ENCODE results near the gene LCN1.
"Not testable (repeated sequence)": the region's sequence is repeated elsewhere in the genome, so short reads cannot be mapped to it uniquely, and the experiment has no call there.

Gene LCN1

DNA sequence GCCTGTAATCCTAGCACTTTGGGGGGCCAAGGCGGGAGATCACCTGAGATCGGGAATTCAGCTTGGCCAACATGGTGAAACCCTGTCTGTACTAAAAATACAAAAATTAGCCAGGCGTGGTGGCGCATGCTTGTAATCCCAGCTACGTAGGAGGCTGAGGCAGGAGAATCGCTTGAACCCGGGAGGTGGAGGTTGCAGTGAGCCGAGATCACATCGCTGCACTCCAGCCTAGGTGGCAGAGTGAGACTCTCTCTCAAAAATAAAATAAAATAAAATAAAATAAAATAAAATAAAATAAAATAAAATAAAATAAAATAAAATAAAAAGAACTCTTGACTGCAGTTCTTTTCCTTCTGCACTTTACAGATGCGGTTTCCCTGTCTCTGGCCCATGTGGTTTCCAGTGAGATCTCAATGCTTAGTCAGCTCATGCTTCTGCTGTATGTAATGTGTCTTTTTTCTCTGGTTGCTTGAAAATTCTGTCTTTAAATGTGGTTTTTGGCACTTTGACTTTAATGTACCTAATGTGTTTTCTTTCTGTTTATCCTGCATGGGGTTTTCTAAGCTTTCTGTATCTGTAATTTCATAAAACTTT lies 7.7 kb downstream of the LCN1 start:
- H3K4me1 ChIP-seq; H3K4me3 ChIP-seq; H3K9me3 ChIP-seq; DNase-seq (ENCODE audit: low spot score in 2 of 2); H3K36me3 ChIP-seq (replicated peaks); in situ Hi-C loops (cut with MboI; ENCODE audit: low sequenced_read_pairs); H3K27me3 ChIP-seq (ENCODE audit: low read depth): not testable (repeated sequence)

DNA sequence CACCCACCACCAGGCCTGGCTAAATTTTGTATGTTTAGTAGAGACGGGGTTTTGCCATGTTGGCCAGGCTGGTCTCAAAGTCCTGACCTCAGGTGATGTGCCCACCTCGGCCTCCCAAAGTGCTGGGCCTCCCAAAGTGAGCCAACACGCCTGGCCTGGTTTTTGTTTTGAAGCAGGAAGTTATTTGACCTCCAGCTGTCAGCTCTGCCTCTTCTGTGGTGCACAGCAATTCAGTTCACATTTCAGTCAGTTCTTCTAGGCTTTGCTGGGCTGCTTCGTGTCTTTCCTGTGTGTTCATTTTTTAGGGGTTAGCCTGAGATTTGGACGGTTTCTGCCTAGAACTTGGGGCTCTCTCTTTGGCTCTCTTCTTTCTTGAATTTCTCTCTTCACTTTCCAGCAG lies 8.9 kb downstream of the LCN1 start:
- H3K4me3 ChIP-seq = no peak overlapping the region
- no peaks in the 10 kb centered on the region for H3K9me3 ChIP-seq
- H3K4me1 ChIP-seq = no peaks in the 10 kb centered on the region
- DNase-seq (ENCODE audit: low spot score in 2 of 2) = no peak
- H3K27me3 ChIP-seq (ENCODE audit: low read depth) = no peaks in the 10 kb centered on the region; the same call in 1 of the 2 replicates
- in situ Hi-C loops (cut with MboI; ENCODE audit: low sequenced_read_pairs) = no loop called here
- H3K36me3 ChIP-seq (replicated peaks) = no peaks in the 10 kb centered on the region

DNA sequence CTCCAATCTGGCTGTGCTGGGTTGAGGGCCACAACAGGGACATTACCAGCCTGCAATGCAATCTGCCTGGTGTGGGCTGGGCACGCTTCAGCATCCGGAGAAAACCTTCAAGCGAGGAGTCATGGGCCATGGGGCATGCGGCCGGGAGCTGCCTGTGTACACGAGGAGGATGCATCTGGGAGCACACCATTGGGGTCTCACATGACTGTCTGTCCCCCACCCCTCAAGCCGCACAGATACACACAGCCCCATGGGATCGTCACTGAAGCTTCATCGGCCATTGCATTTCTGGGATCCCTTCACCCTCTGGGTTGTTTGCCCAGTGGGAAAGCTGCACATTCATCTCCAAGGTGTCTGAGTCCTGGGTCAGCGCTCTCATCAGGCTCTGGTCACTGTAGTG lies 9.9 kb downstream of the LCN1 start:
- in situ Hi-C loops (cut with MboI; ENCODE audit: low sequenced_read_pairs) = no loop called here
- Histone ChIP-seq H3K27me3 (ENCODE audit: low read depth) (no peaks in the 10 kb centered on the region; the same call in 1 of the 2 replicates), H3K36me3 (replicated peaks) (no peaks in the 10 kb centered on the region), H3K4me1 (no peaks in the 10 kb centered on the region), H3K9me3 (no peaks in the 10 kb centered on the region), H3K4me3 (no peak overlapping the region)
- no peak for DNase-seq (ENCODE audit: low spot score in 2 of 2)

DNA sequence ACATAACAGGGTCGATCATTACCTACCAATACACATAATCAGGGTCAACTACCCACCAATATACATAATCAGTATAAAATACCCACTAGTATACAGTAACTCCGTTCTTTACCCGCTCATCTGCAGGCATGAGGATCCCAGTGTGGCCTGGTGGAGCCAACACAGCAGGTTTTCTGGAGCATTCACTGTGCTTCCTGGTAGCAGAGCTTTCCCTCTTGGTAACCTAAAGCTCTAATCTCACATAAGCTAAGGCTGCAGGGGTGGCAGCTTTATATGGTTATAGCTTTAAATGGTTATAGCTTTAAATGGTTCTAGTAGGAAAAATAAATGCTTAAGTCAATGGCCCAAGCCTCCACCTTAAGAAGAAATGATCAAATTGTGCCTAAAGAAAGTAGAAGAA lies 11.9 kb downstream of the LCN1 start:
- no peak for DNase-seq (ENCODE audit: low spot score in 2 of 2)
- H3K36me3 ChIP-seq (replicated peaks) = no peaks in the 10 kb centered on the region
- H3K4me3 ChIP-seq = no peak overlapping the region
- H3K9me3 ChIP-seq = no peaks in the 10 kb centered on the region
- H3K4me1 ChIP-seq = no peaks in the 10 kb centered on the region
- in situ Hi-C loops (cut with MboI; ENCODE audit: low sequenced_read_pairs) = no loop called here
- no peaks in the 10 kb centered on the region; the same call in 1 of the 2 replicates for H3K27me3 ChIP-seq (ENCODE audit: low read depth)

DNA sequence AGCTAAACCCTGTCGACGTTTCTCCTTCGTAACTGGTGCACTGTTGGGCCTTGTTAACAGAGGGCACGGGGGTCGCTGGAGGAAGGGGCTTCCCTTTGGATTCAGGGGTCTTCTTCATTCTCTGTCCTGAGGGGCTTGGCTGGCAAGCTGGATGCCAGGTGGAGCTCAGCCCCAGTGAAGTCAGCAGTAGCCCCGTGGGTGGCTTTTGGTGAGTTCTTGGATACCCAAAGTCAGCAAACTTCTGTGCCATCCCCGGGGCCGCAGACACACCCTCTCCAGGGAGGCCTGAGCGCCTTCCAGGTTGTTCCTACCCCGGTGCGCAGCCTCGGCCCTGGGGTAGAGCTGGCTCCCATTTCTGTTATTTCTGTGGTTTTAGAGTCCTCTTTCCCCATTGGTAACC lies 12.4 kb downstream of the LCN1 start:
- Histone ChIP-seq H3K4me3 (no peak overlapping the region), H3K36me3 (replicated peaks) (no peaks in the 10 kb centered on the region), H3K9me3 (no peaks in the 10 kb centered on the region), H3K27me3 (ENCODE audit: low read depth) (no peaks in the 10 kb centered on the region; the same call in 1 of the 2 replicates), H3K4me1 (no peaks in the 10 kb centered on the region)
- DNase-seq (ENCODE audit: low spot score in 2 of 2) = no peak
- in situ Hi-C loops (cut with MboI; ENCODE audit: low sequenced_read_pairs) = no loop called here

DNA sequence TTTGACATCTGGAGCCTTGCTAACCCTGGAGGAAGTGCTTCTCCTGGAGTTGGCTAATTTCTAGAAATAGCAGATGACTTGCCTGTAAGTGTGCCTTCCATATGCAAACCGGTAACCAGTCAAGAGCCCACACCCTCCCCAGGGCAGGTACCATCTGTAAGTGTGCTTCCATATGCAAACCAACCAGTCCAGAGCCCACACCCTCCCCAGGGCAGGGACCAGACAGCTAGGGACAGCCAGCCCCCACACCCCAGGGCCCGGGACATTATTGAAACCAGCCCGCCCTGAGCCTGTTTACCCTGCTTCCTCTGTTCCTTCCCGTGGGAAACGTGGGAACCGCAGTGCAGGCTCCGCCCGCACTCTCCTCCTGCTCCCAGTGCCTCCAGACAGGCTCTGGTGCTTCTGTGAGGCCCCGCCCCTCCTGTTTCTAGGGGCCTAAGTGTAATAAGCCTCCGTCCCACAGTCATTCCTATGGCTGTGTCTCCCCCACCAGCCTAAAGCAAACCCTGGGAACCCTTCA lies 13.0 kb downstream of the LCN1 start:
- H3K9me3 ChIP-seq; in situ Hi-C loops (cut with MboI; ENCODE audit: low sequenced_read_pairs); H3K4me1 ChIP-seq; DNase-seq (ENCODE audit: low spot score in 2 of 2); H3K4me3 ChIP-seq; H3K27me3 ChIP-seq (ENCODE audit: low read depth); H3K36me3 ChIP-seq (replicated peaks): not testable (repeated sequence)

DNA sequence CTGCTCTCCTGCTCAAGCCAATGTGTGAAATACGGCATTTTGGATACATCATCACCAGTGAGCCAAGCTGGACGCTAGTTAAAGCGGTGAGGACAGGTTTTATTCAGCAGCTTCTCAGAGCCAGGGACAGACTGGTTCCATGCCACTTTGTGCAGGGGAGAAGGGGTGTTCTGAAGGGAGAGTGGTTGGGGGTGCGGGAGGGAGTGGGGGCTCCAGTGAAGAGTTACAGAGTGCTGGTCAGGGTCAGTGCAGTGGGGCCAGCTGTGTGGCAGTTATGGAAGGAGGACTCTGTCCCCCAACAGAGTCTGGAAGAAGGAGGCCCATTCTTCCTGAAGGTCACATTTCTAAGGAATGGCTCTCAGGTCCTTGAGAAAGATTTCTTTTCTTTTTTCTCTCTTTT lies 13.6 kb downstream of the LCN1 start:
- H3K9me3 ChIP-seq; H3K4me3 ChIP-seq; DNase-seq (ENCODE audit: low spot score in 2 of 2); in situ Hi-C loops (cut with MboI; ENCODE audit: low sequenced_read_pairs); H3K4me1 ChIP-seq; H3K27me3 ChIP-seq (ENCODE audit: low read depth); H3K36me3 ChIP-seq (replicated peaks): not testable (repeated sequence)

DNA sequence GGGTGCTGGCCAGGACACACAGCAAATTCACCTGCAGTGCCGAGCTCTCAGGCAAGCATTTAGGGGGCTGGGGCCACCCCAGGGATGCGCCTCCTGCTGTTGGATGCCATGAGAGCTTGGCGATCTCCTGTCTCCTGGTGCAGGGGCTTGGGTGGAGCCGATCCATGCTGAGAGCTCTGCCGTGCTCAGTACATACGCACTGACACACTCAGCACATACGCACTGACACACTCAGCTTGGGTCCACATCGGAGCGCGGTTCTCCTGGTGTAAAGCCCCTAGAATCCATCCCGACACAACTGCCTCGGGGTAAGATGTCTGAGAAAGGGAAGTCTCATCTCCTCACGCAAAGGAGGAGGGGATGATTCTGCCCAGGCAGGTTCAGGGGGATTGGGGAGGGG lies 14.4 kb downstream of the LCN1 start:
- in situ Hi-C loops (cut with MboI; ENCODE audit: low sequenced_read_pairs); H3K4me3 ChIP-seq; H3K36me3 ChIP-seq (replicated peaks); H3K27me3 ChIP-seq (ENCODE audit: low read depth); DNase-seq (ENCODE audit: low spot score in 2 of 2); H3K9me3 ChIP-seq; H3K4me1 ChIP-seq: not testable (repeated sequence)

DNA sequence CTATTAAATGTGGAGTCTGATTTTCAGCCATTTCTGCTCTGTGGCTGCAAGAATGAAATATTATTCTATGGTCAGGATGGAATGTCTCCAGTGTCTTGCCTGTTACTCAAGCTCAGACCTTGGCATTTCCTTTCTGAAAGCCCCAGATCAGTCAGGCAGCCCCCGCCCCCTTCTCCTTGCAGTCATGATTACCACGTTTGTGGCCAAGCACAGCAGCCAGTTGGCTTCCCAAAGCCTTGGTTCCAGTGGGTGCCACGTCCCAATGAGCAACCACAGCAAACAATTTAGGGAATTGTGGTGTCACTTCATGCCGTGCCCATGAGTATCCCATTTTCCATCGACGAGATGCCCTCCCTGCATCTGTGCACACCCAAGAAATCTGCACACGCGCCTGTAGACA lies 15.0 kb downstream of the LCN1 start:
- H3K36me3 ChIP-seq (replicated peaks) = no peaks in the 10 kb centered on the region
- no peaks in the 10 kb centered on the region for H3K9me3 ChIP-seq
- DNase-seq (ENCODE audit: low spot score in 2 of 2) = no peak
- H3K4me3 ChIP-seq = no peak overlapping the region
- in situ Hi-C loops (cut with MboI; ENCODE audit: low sequenced_read_pairs) = no loop called here
- H3K27me3 ChIP-seq (ENCODE audit: low read depth) = no peaks in the 10 kb centered on the region; the same call in 1 of the 2 replicates
- no peaks in the 10 kb centered on the region for H3K4me1 ChIP-seq

DNA sequence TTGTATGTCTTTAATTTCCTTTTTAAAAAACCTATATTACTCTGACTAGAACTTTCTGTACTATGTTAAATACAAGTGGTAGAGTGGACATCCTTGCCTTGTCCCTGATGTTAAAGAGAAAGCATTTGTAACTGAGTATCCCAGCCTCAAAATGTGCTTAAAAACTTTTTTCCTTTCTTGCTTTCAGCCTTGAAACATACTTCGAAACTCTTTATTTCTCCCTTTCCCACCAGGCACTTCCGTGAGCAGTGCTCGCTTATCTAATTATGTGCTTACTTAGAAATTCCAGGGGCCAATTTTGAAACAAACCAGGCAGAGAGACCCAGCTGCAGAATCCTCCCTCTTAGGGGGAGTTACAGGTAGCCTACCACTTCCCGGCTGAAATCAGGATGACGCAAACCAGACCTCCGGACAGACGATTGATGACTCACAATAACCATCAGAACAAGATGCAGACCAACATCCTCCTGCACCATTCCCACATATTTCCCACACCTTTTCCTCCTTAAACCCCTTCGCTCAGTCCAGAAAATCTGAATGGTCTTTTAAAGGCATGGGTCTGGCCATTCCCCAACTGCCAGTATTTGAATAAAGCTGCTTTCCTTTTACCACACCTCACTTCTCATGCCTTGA lies 22.1 kb downstream of the LCN1 start:
- DNase-seq (ENCODE audit: low spot score in 2 of 2) = not testable (repeated sequence)

DNA sequence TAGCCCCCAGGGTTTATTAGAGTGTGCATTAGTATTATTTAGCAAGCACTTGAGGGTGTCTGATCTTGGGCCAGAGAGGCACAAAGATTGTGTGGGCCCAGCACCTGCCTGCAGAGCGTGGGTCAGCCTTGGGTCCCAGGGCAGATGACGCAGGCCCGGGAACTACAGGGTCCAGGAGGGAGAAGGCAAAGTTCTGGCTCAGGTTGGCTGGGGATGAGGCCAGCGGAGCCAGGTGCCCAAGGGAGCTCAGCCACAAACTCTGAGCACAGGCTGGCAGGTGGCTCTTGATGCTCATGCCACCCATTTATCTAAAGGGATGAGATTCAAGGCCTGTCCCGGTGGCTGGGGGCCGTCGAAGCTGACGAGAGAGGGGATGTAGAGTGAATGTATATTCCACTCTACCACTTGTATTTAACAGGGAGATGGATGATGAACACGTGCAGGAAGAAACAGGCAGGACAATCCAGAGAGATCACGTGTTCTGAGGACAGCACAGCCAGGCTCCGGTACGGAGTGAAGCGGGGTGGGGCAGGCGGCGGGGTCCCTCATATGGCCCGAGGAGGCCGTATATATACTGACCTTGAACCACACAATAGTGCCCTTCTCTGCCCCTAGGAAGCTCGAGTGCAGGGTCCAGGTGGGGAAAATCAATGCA lies 23.9 kb downstream of the LCN1 start:
- H3K36me3 ChIP-seq (replicated peaks) = no peaks in the 10 kb centered on the region
- H3K9me3 ChIP-seq = no peaks in the 10 kb centered on the region; the same call in 1 of the 2 replicates
- DNase-seq (ENCODE audit: low spot score in 2 of 2) = no peak
- no peak overlapping the region for H3K4me3 ChIP-seq
- no peaks in the 10 kb centered on the region for H3K4me1 ChIP-seq
- in situ Hi-C loops (cut with MboI; ENCODE audit: low sequenced_read_pairs) = no loop called here
- no peaks in the 10 kb centered on the region for H3K27me3 ChIP-seq (ENCODE audit: low read depth)

More for the DNA sequence above, 22.1 kb downstream of the LCN1 start:
- H3K9me3 ChIP-seq; H3K4me3 ChIP-seq; H3K4me1 ChIP-seq; H3K27me3 ChIP-seq (ENCODE audit: low read depth); H3K36me3 ChIP-seq (replicated peaks); in situ Hi-C loops (cut with MboI; ENCODE audit: low sequenced_read_pairs): not testable (repeated sequence)

DNA sequence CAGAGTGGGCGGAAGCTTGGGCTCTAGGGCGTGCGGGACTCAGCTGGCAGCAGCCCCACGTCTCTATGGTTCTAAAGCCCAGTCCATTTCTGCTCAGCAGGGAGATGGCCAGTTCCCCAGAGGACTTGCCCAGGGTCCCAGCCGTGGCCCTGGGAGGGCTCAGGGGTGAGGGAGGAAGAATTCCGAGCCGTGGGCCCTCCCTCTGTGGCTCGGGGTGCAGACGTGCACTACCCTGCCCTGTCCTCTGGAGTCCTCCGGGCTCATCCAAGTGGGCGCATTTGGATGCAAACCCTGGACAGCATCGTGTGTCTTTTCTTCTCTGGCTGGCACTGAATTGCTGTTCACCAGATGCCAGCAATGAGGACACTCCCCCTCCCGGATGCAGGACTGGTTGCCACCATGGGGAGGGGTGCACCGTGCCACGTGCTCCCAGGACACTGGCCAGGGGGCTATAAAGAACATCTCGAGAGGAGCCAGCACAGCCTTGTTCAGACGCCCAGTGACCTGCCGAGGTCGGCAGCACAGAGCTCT lies 24.5 kb downstream of the LCN1 start, which contains the start of gene OBP2A:
TSS of gene OBP2A (plus strand) at position 481 of the 531 bp plus-strand sequence. CDS start 55 bp downstream, outside the sequence.
- H3K27me3 ChIP-seq (ENCODE audit: low read depth); in situ Hi-C loops (cut with MboI; ENCODE audit: low sequenced_read_pairs): not testable (repeated sequence)

DNA sequence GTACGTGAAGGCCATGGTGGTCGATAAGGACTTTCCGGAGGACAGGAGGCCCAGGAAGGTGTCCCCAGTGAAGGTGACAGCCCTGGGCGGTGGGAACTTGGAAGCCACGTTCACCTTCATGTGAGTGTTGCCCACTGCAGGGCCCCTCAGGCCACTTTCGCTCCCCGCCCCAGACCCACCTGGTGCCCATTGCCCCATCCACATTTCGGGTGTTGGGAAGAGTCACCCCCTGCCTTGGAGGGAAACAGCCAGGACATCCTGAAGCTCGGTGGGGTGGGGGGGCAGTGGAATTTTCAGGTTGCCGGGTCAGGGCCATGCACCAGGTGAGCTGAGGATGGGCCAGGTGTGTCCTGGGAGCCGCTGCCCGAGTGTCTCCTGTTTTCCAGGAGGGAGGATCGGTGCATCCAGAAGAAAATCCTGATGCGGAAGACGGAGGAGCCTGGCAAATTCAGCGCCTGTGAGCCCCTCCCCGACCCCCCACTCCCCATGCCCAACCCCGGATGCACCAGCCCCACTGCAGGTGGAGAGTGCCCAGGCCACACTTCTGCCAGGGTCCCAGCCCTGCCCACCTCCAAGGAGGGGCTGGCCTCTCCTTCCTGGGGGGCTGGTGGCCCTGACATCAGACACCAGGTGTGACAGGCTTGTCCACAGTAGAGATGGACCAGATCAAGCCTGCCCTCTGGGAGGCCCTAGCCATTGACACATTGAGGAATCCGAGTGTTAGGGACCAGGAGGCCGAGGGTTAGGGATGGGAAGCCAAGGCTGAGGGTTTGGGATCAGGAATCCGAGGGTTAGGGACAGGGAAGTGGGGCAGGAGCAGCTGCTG lies 25.8 kb downstream of the LCN1 start:
- H3K9me3 ChIP-seq; H3K4me3 ChIP-seq; H3K4me1 ChIP-seq; DNase-seq (ENCODE audit: low spot score in 2 of 2); H3K27me3 ChIP-seq (ENCODE audit: low read depth); H3K36me3 ChIP-seq (replicated peaks); in situ Hi-C loops (cut with MboI; ENCODE audit: low sequenced_read_pairs): not testable (repeated sequence)

More for the DNA sequence above, 24.5 kb downstream of the LCN1 start, which contains the start of gene OBP2A:
- not testable (repeated sequence) for DNase-seq (ENCODE audit: low spot score in 2 of 2); H3K4me1 ChIP-seq; H3K9me3 ChIP-seq; H3K36me3 ChIP-seq (replicated peaks); H3K4me3 ChIP-seq

Measured in HAP-1 (cell line).